Keratinocyte (primary cell): ENCODE measurements around the gene SLC6A7. TPM values are rescaled to one million over a fixed set of nuclear protein-coding genes. Genes with fewer than 3 reads are reported as not detected.

Source experiments
- DNase-seq: peaks from one replicate; pipeline ENCODE4 v3.0.0-alpha.2; 2011; ENCODE audit warnings: low read depth, missing footprints, low spot score
- FAIRE-seq: peaks from 2 replicates; lab custom pipeline; 2011; peaks lifted over from hg19 to GRCh38; lab: Jason Lieb, UNC
- H2AFZ ChIP-seq: 2 replicates; pipeline ENCODE4 v1.6.0; 2012; ENCODE audit warnings: low read length, control low read depth, inconsistent platforms; ENCODE audit not compliant: control insufficient read depth
- H3K27ac ChIP-seq: 2 replicates; pipeline ENCODE4 v1.5.1; 2011; ENCODE audit warnings: low read length; ENCODE audit not compliant: control insufficient read depth, insufficient read depth
- H3K27me3 ChIP-seq: 3 replicates; pipeline ENCODE4 v1.6.0; 2011; ENCODE audit warnings: low read length; ENCODE audit not compliant: control insufficient read depth, insufficient read depth; ENCODE audit errors: extremely low read depth
- H3K36me3 ChIP-seq, 2 experiments: 2 replicates in 1 of 2; 3 replicates in 1 of 2; pipeline ENCODE4 v1.5.1; 2011; ENCODE audit warnings: low read length in 2 of 2, mild to moderate bottlenecking in 1 of 2; ENCODE audit not compliant: control insufficient read depth in 2 of 2, insufficient read depth in 2 of 2; ENCODE audit errors: extremely low read depth in 1 of 2
- H3K4me1 ChIP-seq: 3 replicates; pipeline ENCODE4 v1.5.1; 2011; ENCODE audit warnings: low read length; ENCODE audit not compliant: control insufficient read depth, insufficient read depth; ENCODE audit errors: extremely low read depth
- H3K4me2 ChIP-seq: 3 replicates; pipeline ENCODE4 v1.6.0; 2011; ENCODE audit warnings: low read depth, low read length; ENCODE audit not compliant: control insufficient read depth, insufficient read depth; ENCODE audit errors: extremely low read depth
- H3K4me3 ChIP-seq, 3 experiments: fragments of 200-600 bp in 1 of 3; sonication (generic) in 1 of 3; 2 replicates in 2 of 3; 3 replicates in 1 of 3; pipeline ENCODE4 v1.5.1; 2011 to 2016; ENCODE audit warnings: low read length in 3 of 3, mild to moderate bottlenecking in 3 of 3, control low read depth in 2 of 3, inconsistent platforms in 1 of 3, low read depth in 1 of 3, mixed read lengths in 1 of 3, mixed run types in 1 of 3, moderate library complexity in 1 of 3; ENCODE audit not compliant: control insufficient read depth in 2 of 3, insufficient read depth in 2 of 3; ENCODE audit errors: extremely low read depth in 1 of 3
- H3K79me2 ChIP-seq: 2 replicates; pipeline ENCODE4 v1.6.0; 2012; ENCODE audit warnings: low read length; ENCODE audit not compliant: control insufficient read depth, insufficient read depth
- H3K9ac ChIP-seq: 3 replicates; pipeline ENCODE4 v1.6.0; 2011; ENCODE audit warnings: low read length; ENCODE audit not compliant: control insufficient read depth, insufficient read depth; ENCODE audit errors: extremely low read depth
- H3K9me1 ChIP-seq: 3 replicates; pipeline ENCODE4 v1.6.0; 2011; ENCODE audit warnings: low read length; ENCODE audit not compliant: control insufficient read depth, insufficient read depth; ENCODE audit errors: extremely low read depth
- H3K9me3 ChIP-seq: 2 replicates; pipeline ENCODE4 v1.5.1; 2012; ENCODE audit warnings: low read depth, low read length; ENCODE audit not compliant: control insufficient read depth
- H4K20me1 ChIP-seq: 3 replicates; pipeline ENCODE4 v1.6.0; 2011; ENCODE audit warnings: low read length; ENCODE audit not compliant: control insufficient read depth, insufficient read depth; ENCODE audit errors: extremely low read depth
- CTCF ChIP-seq, 3 experiments: IDR thresholded peaks in 1 of 3; conservative IDR thresholded peaks in 1 of 3; optimal IDR thresholded peaks in 1 of 3; 2 replicates in 2 of 3; 3 replicates in 1 of 3; pipeline versions ENCODE3 to v1.5.1; 2011; ENCODE audit warnings: low read length in 3 of 3, mild to moderate bottlenecking in 3 of 3, moderate library complexity in 2 of 3, control low read depth in 1 of 3, inconsistent platforms in 1 of 3; ENCODE audit not compliant: insufficient read depth in 2 of 3; ENCODE audit errors: extremely low read depth in 1 of 3
- EZH2 ChIP-seq: IDR thresholded peaks from one replicate; pipeline ENCODE4 v1.6.1; 2012; ENCODE audit warnings: inconsistent platforms, mild to moderate bottlenecking, low read length, moderate library complexity
- dilution Hi-C: fragments of 300-500 bp; cut with MboI; formaldehyde crosslinking; loops from one replicate; pipeline ENCODE4 v1.7.0; 2020; ENCODE audit warnings: low sequenced_read_pairs; ENCODE audit not compliant: extremely low pct_ligation_motif_present
- polyA plus RNA-seq, 5 experiments: library from polyadenylated mRNA; depleted of rRNA in 3 of 5; stranded (reverse) in 3 of 5; stranded (forward) in 1 of 5; unstranded in 1 of 5; fragments of >200 nt; gene quantifications; 1 replicate in 1 of 5; 2 replicates in 3 of 5; 3 replicates in 1 of 5; pipeline versions ENCODE4 v1.2.1 to v1.2.3, GENCODE V29; 2011 to 2012; ENCODE audit warnings: missing spikeins in 2 of 5, low read depth in 1 of 5, low replicate concordance in 1 of 5

SLC6A7 gene
- polyA plus RNA-seq, 1 donor (not counting 4 experiments of a cell fraction or from before 2014, with no cell fraction given) = not detected

GRCh38 chr5:150211156-150212030 lies 21.5 kb downstream of the SLC6A7 start:
- FAIRE-seq (no peak), DNase-seq (no peak)
- no peak overlapping the region for H3K9ac ChIP-seq
- TF ChIP-seq CTCF (optimal IDR thresholded peaks at IDR 0.05 in 1 of 3, IDR thresholded peaks at IDR 0.05 in 1 of 3, conservative IDR thresholded peaks at IDR 0.05 in 1 of 3; ENCODE audit: extremely low read depth in 1 of 3, insufficient read depth in 2 of 3, low read length in 3 of 3) = no peak
- no peak for TF ChIP-seq EZH2
- H3K4me3 ChIP-seq = no peak overlapping the region
- H3K4me1 ChIP-seq = peaks cover 17% of the 10 kb centered on the region
- H3K9me3 ChIP-seq = no peaks in the 10 kb centered on the region
- dilution Hi-C loops = no loop called here
- no peaks in the 10 kb centered on the region for H4K20me1 ChIP-seq
- no peak overlapping the region for H3K27ac ChIP-seq
- H3K9me1 ChIP-seq = no peaks in the 10 kb centered on the region
- no peak overlapping the region for H2AFZ ChIP-seq
- no peaks in the 10 kb centered on the region for H3K36me3 ChIP-seq
- no peaks in the 10 kb centered on the region for H3K27me3 ChIP-seq
- no peak overlapping the region for H3K4me2 ChIP-seq
- H3K79me2 ChIP-seq = no peaks in the 10 kb centered on the region

GRCh38 chr5:150213530-150213929 lies 23.7 kb downstream of the SLC6A7 start:
- Histone ChIP-seq H3K9me3 (no peaks in the 10 kb centered on the region), H3K9ac (no peak overlapping the region), H3K27ac (no peak overlapping the region), H2AFZ (no peak overlapping the region), H3K4me2 (no peak overlapping the region), H3K9me1 (no peaks in the 10 kb centered on the region), H3K4me3 (no peak overlapping the region), H3K4me1 (peaks cover 13% of the 10 kb centered on the region), H3K27me3 (peaks cover 11% of the 10 kb centered on the region), H4K20me1 (no peaks in the 10 kb centered on the region), H3K36me3 (no peaks in the 10 kb centered on the region), H3K79me2 (no peaks in the 10 kb centered on the region)
- dilution Hi-C loops = no loop called here
- FAIRE-seq = no peak
- no peak for DNase-seq
- no peak for TF ChIP-seq EZH2
- no peak for TF ChIP-seq CTCF (optimal IDR thresholded peaks at IDR 0.05 in 1 of 3, IDR thresholded peaks at IDR 0.05 in 1 of 3, conservative IDR thresholded peaks at IDR 0.05 in 1 of 3; ENCODE audit: extremely low read depth in 1 of 3, insufficient read depth in 2 of 3, low read length in 3 of 3)
